H1 (cell line): ENCODE data around the gene MAB21L3. TPM values are rescaled to one million over a fixed set of nuclear protein-coding genes. Genes with fewer than 3 reads are reported as not detected.
A peak's percentile ranks its signal among the peaks of the same experiment; 100 is the strongest.

Source experiments
- CTCF ChIA-PET: fragments of 300-600 bp; sonication (Branson Sonifier 250); formaldehyde crosslinking; loops from one replicate; lab custom pipeline; 2021; ENCODE audit not compliant: partially characterized antibody; lab: Charles Lee
- POLR2A ChIA-PET: fragments of 300-600 bp; sonication (Branson Sonifier 250); formaldehyde crosslinking; loops from one replicate; lab custom pipeline; 2021; ENCODE audit warnings: inconsistent platforms; ENCODE audit not compliant: partially characterized antibody; lab: Charles Lee
- DNase-seq, 2 experiments: peaks; one replicate each; pipeline versions ENCODE4 v3.0.0 to v3.0.0-alpha.2; 2010 to 2022; ENCODE audit warnings: low spot score in 2 of 2, low read depth in 1 of 2, mixed read lengths in 1 of 2
- FAIRE-seq: peaks from 2 replicates; lab custom pipeline; 2011; peaks lifted over from hg19 to GRCh38; lab: Jason Lieb, UNC
- H2AFZ ChIP-seq: 2 replicates; pipeline ENCODE4 v1.8.1; 2012; ENCODE audit warnings: low read length, inconsistent platforms
- H2AK5ac ChIP-seq: 2 replicates; pipeline ENCODE4 v1.6.1; 2013; ENCODE audit warnings: low read depth, low read length
- H2BK120ac ChIP-seq: replicated peaks from 2 replicates; pipeline ENCODE3; 2013; ENCODE audit warnings: low read depth, low read length, inconsistent platforms
- H2BK12ac ChIP-seq: 2 replicates; pipeline ENCODE4 v1.6.1; 2013; ENCODE audit warnings: low read depth, low read length
- H2BK15ac ChIP-seq: 2 replicates; pipeline ENCODE4 v1.6.1; 2013; ENCODE audit warnings: low read length
- H2BK20ac ChIP-seq: 2 replicates; pipeline ENCODE4 v1.6.1; 2013; ENCODE audit warnings: low read length
- H2BK5ac ChIP-seq: 2 replicates; pipeline ENCODE4 v1.6.1; 2013; ENCODE audit warnings: low read depth, low read length
- H3K14ac ChIP-seq: 2 replicates; pipeline ENCODE4 v1.6.1; 2013; ENCODE audit warnings: inconsistent platforms; ENCODE audit not compliant: insufficient read length
- H3K18ac ChIP-seq: 2 replicates; pipeline ENCODE4 v1.6.1; 2013; ENCODE audit warnings: low read length; ENCODE audit errors: extremely low read depth
- H3K23ac ChIP-seq: 2 replicates; pipeline ENCODE4 v1.6.1; 2013; ENCODE audit warnings: inconsistent platforms; ENCODE audit not compliant: insufficient read length
- H3K23me2 ChIP-seq: 2 replicates; pipeline ENCODE4 v1.6.1; 2013; ENCODE audit warnings: low read depth, low read length
- H3K27ac ChIP-seq: 2 replicates; pipeline ENCODE4 v1.6.1; 2011; ENCODE audit warnings: low read depth, low read length, inconsistent platforms
- H3K27me3 ChIP-seq, 4 experiments: replicated peaks in 1 of 4; 1 replicate in 1 of 4; 2 replicates in 3 of 4; pipeline versions ENCODE4 v1.6.1 to v1.8.1; 2011 to 2013; ENCODE audit warnings: low read length in 3 of 4, mild to moderate bottlenecking in 3 of 4, inconsistent platforms in 2 of 4, mixed read lengths in 2 of 4, moderate library complexity in 1 of 4; ENCODE audit not compliant: control insufficient read depth in 3 of 4, insufficient read depth in 3 of 4; ENCODE audit errors: extremely low read depth in 1 of 4
- H3K36me3 ChIP-seq, 4 experiments: 2 replicates each; pipeline versions ENCODE4 v1.6.1 to v1.8.1; 2011 to 2013; ENCODE audit warnings: mild to moderate bottlenecking in 4 of 4, low read length in 3 of 4, moderate library complexity in 2 of 4, control low read depth in 1 of 4, inconsistent platforms in 1 of 4; ENCODE audit not compliant: insufficient read depth in 4 of 4, control insufficient read depth in 2 of 4
- H3K4ac ChIP-seq: replicated peaks from 2 replicates; pipeline ENCODE3; 2013; ENCODE audit warnings: low read length, low read depth, mixed read lengths, inconsistent platforms; ENCODE audit not compliant: insufficient read length
- H3K4me1 ChIP-seq, 4 experiments: replicated peaks in 1 of 4; 1 replicate in 1 of 4; 2 replicates in 3 of 4; pipeline versions ENCODE4 v1.6.1 to v1.8.1; 2011 to 2013; ENCODE audit warnings: low read length in 3 of 4, inconsistent platforms in 2 of 4, mixed read lengths in 1 of 4; ENCODE audit not compliant: insufficient read depth in 4 of 4, control insufficient read depth in 3 of 4
- H3K4me2 ChIP-seq, 2 experiments: 2 replicates each; pipeline versions ENCODE4 v1.6.1 to v1.8.1; 2011 to 2013; ENCODE audit warnings: low read depth in 2 of 2, low read length in 2 of 2, control low read depth in 1 of 2, inconsistent platforms in 1 of 2, mild to moderate bottlenecking in 1 of 2; ENCODE audit not compliant: insufficient read depth in 1 of 2
- H3K4me3 ChIP-seq, 4 experiments: fragments of 200-600, 300-600 bp in 1 of 4; sonication (generic), shearing (Covaris generic), sonication (Bioruptor Twin) in 1 of 4; 2 replicates each; pipeline versions ENCODE4 v1.5.1 to v1.8.1; 2011 to 2016; ENCODE audit warnings: low read length in 4 of 4, low read depth in 3 of 4, control low read depth in 2 of 4, inconsistent platforms in 2 of 4, mild to moderate bottlenecking in 2 of 4, mixed read lengths in 1 of 4, moderate library complexity in 1 of 4; ENCODE audit not compliant: insufficient read depth in 2 of 4; ENCODE audit errors: extremely low read depth in 1 of 4
- H3K56ac ChIP-seq: replicated peaks from 2 replicates; pipeline ENCODE3; 2013; ENCODE audit warnings: low read depth, mild to moderate bottlenecking, mixed read lengths, low read length, inconsistent platforms; ENCODE audit not compliant: insufficient read length
- H3K79me1 ChIP-seq: 2 replicates; pipeline ENCODE4 v1.6.1; 2013; ENCODE audit warnings: low read depth, low read length, control low read depth
- H3K79me2 ChIP-seq, 2 experiments: 2 replicates each; pipeline versions ENCODE4 v1.6.1 to v1.8.1; 2012 to 2013; ENCODE audit warnings: low read length in 2 of 2, mild to moderate bottlenecking in 2 of 2, inconsistent platforms in 1 of 2; ENCODE audit not compliant: insufficient read depth in 2 of 2, control insufficient read depth in 1 of 2
- H3K9ac ChIP-seq, 4 experiments: replicated peaks in 1 of 4; 1 replicate in 1 of 4; 2 replicates in 3 of 4; pipeline versions ENCODE4 v1.6.1 to v1.8.1; 2011 to 2013; ENCODE audit warnings: low read depth in 3 of 4, low read length in 3 of 4, control low read depth in 2 of 4, mild to moderate bottlenecking in 2 of 4, moderate library complexity in 2 of 4, inconsistent platforms in 1 of 4; ENCODE audit errors: extremely low read depth in 1 of 4
- H3K9me3 ChIP-seq, 2 experiments: 2 replicates each; pipeline versions ENCODE4 v1.6.1 to v1.8.1; 2012 to 2013; ENCODE audit warnings: mild to moderate bottlenecking in 2 of 2, moderate library complexity in 2 of 2, control low read depth in 1 of 2, inconsistent platforms in 1 of 2, low read depth in 1 of 2, low read length in 1 of 2, mixed read lengths in 1 of 2; ENCODE audit not compliant: insufficient read depth in 2 of 2
- H4K20me1 ChIP-seq, 2 experiments: replicated peaks in 1 of 2; 2 replicates each; pipeline versions ENCODE3 to v1.8.1; 2011 to 2013; ENCODE audit warnings: inconsistent platforms in 2 of 2, low read length in 2 of 2, mild to moderate bottlenecking in 1 of 2; ENCODE audit not compliant: insufficient read depth in 2 of 2, control insufficient read depth in 1 of 2
- H4K5ac ChIP-seq: 2 replicates; pipeline ENCODE4 v1.6.1; 2013; ENCODE audit warnings: low read length, low read depth, mixed read lengths, inconsistent platforms; ENCODE audit not compliant: insufficient read length
- H4K8ac ChIP-seq: 2 replicates; pipeline ENCODE4 v1.8.0; 2013; ENCODE audit warnings: mild to moderate bottlenecking, moderate library complexity, low read length, inconsistent platforms; ENCODE audit not compliant: insufficient read depth; ENCODE audit errors: extremely low read depth
- H4K91ac ChIP-seq: replicated peaks from 2 replicates; pipeline ENCODE3; 2013; ENCODE audit warnings: low read length, mixed read lengths, inconsistent platforms; ENCODE audit not compliant: insufficient read length
- FOSL1 ChIP-seq: IDR thresholded peaks from 2 replicates; pipeline ENCODE4 v1.6.1; 2011; ENCODE audit warnings: mild to moderate bottlenecking, low read depth, low read length, moderate library complexity; ENCODE audit not compliant: insufficient read depth
- GTF2F1 ChIP-seq: IDR thresholded peaks from 2 replicates; pipeline ENCODE4 v1.6.1; 2012; ENCODE audit warnings: low read depth, low read length, improper control_type of control experiment, borderline replicate concordance
- RBBP5 ChIP-seq: IDR thresholded peaks from 2 replicates; pipeline ENCODE4 v1.7.1; 2012; ENCODE audit warnings: low read depth, mild to moderate bottlenecking, inconsistent platforms, low read length, moderate library complexity, borderline replicate concordance
- SIN3A ChIP-seq, 2 experiments: IDR thresholded peaks in 1 of 2; conservative IDR thresholded peaks in 1 of 2; 2 replicates each; pipeline ENCODE4 v1.6.1; 2011 to 2012; ENCODE audit warnings: low read length in 2 of 2, improper control_type of control experiment in 1 of 2, low read depth in 1 of 2, mild to moderate bottlenecking in 1 of 2
- WGBS, 2 experiments: shearing (Covaris generic) in 1 of 2; methylation state at CpG; one replicate each; pipeline versions ENCODE4 v1.1.6 to v1.1.7; 2013 to 2015; ENCODE audit warnings: low lambda C conversion rate in 2 of 2, mixed read lengths in 2 of 2, inconsistent platforms in 1 of 2, low coverage in 1 of 2, missing lambda C conversion rate in 1 of 2; ENCODE audit not compliant: insufficient replicate concordance in 2 of 2, insufficient coverage in 1 of 2, insufficient read length in 1 of 2; ENCODE audit errors: extremely low coverage in 1 of 2, missing lambda C conversion rate in 1 of 2; 5-methylcytosine and 5-hydroxymethylcytosine counted together
- polyA plus RNA-seq, 7 experiments: library from polyadenylated mRNA; depleted of rRNA in 3 of 7; stranded (reverse) in 5 of 7; unstranded in 2 of 7; fragments of >200 nt in 5 of 7; fragments of 200-250 nt in 2 of 7; gene quantifications; 1 replicate in 5 of 7; 2 replicates in 1 of 7; 4 replicates in 1 of 7; pipeline versions ENCODE4 v1.2.1 to v1.2.3, GENCODE V29; 2011 to 2013; ENCODE audit warnings: missing spikeins in 2 of 7, mixed read lengths in 2 of 7
- total RNA-seq: library from RNA; stranded (reverse); fragmentation: NEBNext Ultra II Directional; extraction: Animal tissue kit (Norgen Biotek cat#: 25700); gene quantifications from 2 replicates; pipeline ENCODE4 v1.2.1, GENCODE V29; 2021
- TF ChIP-seq, protein P1 (sequence below): IDR thresholded peaks from 2 replicates; pipeline ENCODE4 v1.6.1; 2011; ENCODE audit warnings: low read depth, mild to moderate bottlenecking, low read length; ENCODE audit not compliant: insufficient read depth

The MAB21L3 gene
- total and polyA plus RNA-seq, 2 of the 8 experiments (the other 6 are each of a cell fraction or from before 2014, with no cell fraction given), result not detected

DNA sequence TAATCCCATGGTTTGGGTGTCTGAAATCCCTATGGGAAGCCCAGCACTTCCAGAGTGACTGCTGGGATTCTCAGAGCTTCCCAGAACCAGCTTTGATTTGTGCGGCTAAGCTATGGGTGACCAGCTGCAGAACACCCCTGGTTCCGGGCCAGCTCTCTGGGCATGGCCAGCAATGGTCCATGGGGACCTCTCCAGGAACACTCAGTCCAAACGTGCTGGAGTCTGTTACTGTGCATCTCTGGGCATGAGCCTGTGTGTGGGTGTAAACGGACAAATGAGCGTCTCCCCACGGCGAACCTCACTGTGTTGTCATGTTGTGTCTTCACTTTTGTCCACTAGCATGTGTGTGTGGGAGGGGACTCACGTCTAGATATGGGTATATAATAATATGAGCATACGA lies 54.4 kb downstream of the MAB21L3 start:
- H3K4me2 ChIP-seq, result no peak overlapping the region
- no peaks in the 10 kb centered on the region for H3K9me3 ChIP-seq
- H2AK5ac ChIP-seq, result no peak overlapping the region
- no peak for DNase-seq
- no peaks in the 10 kb centered on the region for H4K20me1 ChIP-seq
- peaks cover 0 to 25% (median 19%) of the 10 kb centered on the region in 4 experiments; a peak in 6 of 7 replicates for H3K27me3 ChIP-seq
- no peak for FAIRE-seq
- no peak overlapping the region for H3K14ac ChIP-seq
- H3K4ac ChIP-seq, result no peak overlapping the region
- no peak overlapping the region for H4K8ac ChIP-seq
- H4K5ac ChIP-seq, result no peak overlapping the region
- no peak for TF ChIP-seq GTF2F1
- no peak for TF ChIP-seq RBBP5
- TF ChIP-seq, protein P1, sequence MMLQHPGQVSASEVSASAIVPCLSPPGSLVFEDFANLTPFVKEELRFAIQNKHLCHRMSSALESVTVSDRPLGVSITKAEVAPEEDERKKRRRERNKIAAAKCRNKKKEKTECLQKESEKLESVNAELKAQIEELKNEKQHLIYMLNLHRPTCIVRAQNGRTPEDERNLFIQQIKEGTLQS, result no peak
- TF ChIP-seq FOSL1, result no peak
- TF ChIP-seq SIN3A (conservative IDR thresholded peaks at IDR 0.05 in 1 of 2, IDR thresholded peaks at IDR 0.05 in 1 of 2; ENCODE audit: low read depth in 1 of 2, low read length in 2 of 2), result no peak
- no peak overlapping the region for H3K23ac ChIP-seq
- H3K27ac ChIP-seq, result no peak overlapping the region
- no peak overlapping the region for H4K91ac ChIP-seq
- H2BK120ac ChIP-seq, result no peak overlapping the region
- H3K23me2 ChIP-seq, result peaks cover 8% of the 10 kb centered on the region; the same call in 1 of the 2 replicates
- no peaks in the 10 kb centered on the region for H3K36me3 ChIP-seq
- H3K9ac ChIP-seq, result no peak overlapping the region
- H3K4me3 ChIP-seq, result no peak overlapping the region
- H2BK12ac ChIP-seq, result no peak overlapping the region
- no peaks in the 10 kb centered on the region; the same call in 1 of the 2 replicates for H3K79me1 ChIP-seq
- no peaks in the 10 kb centered on the region for H3K79me2 ChIP-seq
- 82% methylated on average over 9 of the region's 9 CpGs; no CpG with 5 or more reads in 1 of the 2 experiments for whole genome bisulfite sequencing, 2 experiments
- H2BK20ac ChIP-seq, result 0 out of 2 replicates have a peak overlapping the region, but pooled peaks have one; percentile 27
- no peak overlapping the region for H2BK15ac ChIP-seq
- H2AFZ ChIP-seq, result no peak overlapping the region
- POLR2A ChIA-PET, result interaction anchor here (1.5 kb wide), 1 partner anchor 320 kb away, joined by 3 read pairs; no protein-coding TSS in a partner anchor
- CTCF ChIA-PET, result interaction anchor here (0.7 to 3.0 kb wide), 18 partner anchors 9 to 341 kb away, joined by 3 to 28 read pairs (median 3); no protein-coding TSS in a partner anchor
- peaks cover 3 to 9% (median 6%) of the 10 kb centered on the region in 4 experiments for H3K4me1 ChIP-seq
- H3K56ac ChIP-seq, result no peak overlapping the region
- no peak overlapping the region for H2BK5ac ChIP-seq
- no peak overlapping the region for H3K18ac ChIP-seq
